GM12892 (cell line): ENCODE results near the gene WASF3.

ENCODE experiments used
- POLR2AphosphoS5 ChIP-seq: IDR thresholded peaks from 2 replicates; pipeline ENCODE4 v1.6.1; 2011; ENCODE audit warnings: low read depth, low read length, control low read depth
- TAF1 ChIP-seq: IDR thresholded peaks from 2 replicates; pipeline ENCODE4 v1.6.1; 2011; ENCODE audit warnings: low read depth, mild to moderate bottlenecking, control low read depth, low read length, borderline replicate concordance

- TF ChIP-seq TAF1 (no peak), POLR2AphosphoS5 (no peak)
Measured at GRCh38 chr13:26681036-26681435, 123.6 kb downstream of the WASF3 start.
